Nephron (organoid): ENCODE measurements around the gene XXYLT1.

Experiments
- H3K27ac Mint-ChIP-seq, 3 experiments: 2 replicates each; pipeline ENCODE4 v1.8.0; 2020; ENCODE audit warnings: mixed read lengths in 3 of 3, mild to moderate bottlenecking in 2 of 3, moderate library complexity in 1 of 3
- H3K27me3 Mint-ChIP-seq: 2 replicates; pipeline ENCODE4 v1.8.0; 2021; ENCODE audit warnings: low read depth, mild to moderate bottlenecking, moderate library complexity, mixed read lengths
- H3K36me3 Mint-ChIP-seq: 2 replicates; pipeline ENCODE4 v1.8.0; 2020; ENCODE audit warnings: low read depth, mixed read lengths
- H3K4me1 Mint-ChIP-seq: 2 replicates; pipeline ENCODE4 v1.8.0; 2020; ENCODE audit warnings: mixed read lengths
- H3K4me3 Mint-ChIP-seq, 3 experiments: 2 replicates each; pipeline ENCODE4 v1.8.0; 2020; ENCODE audit warnings: mild to moderate bottlenecking in 3 of 3, mixed read lengths in 3 of 3, moderate library complexity in 2 of 3
- H3K9me3 Mint-ChIP-seq: 2 replicates; pipeline ENCODE4 v1.8.0; 2020; ENCODE audit warnings: mixed read lengths
- CTCF ChIP-seq, 3 experiments: fragments of 200-600 bp; sonication (generic); IDR thresholded peaks; one replicate each; pipeline ENCODE4 v1.5.0; 2021; ENCODE audit warnings: antibody characterized with exemption in 3 of 3; ENCODE audit not compliant: unreplicated experiment in 3 of 3

XXYLT1 gene

GRCh38 chr3:195020185-195020584, 250.8 kb downstream of the XXYLT1 start:
- H3K9me3 Mint-ChIP-seq, result peaks cover 11% of the 10 kb centered on the region
- no peaks in the 10 kb centered on the region for H3K4me1 Mint-ChIP-seq
- no peak overlapping the region for H3K4me3 Mint-ChIP-seq
- TF ChIP-seq CTCF (IDR thresholded peaks at IDR 0.05; ENCODE audit: unreplicated experiment in 3 of 3), result no peak
- no peaks in the 10 kb centered on the region for H3K36me3 Mint-ChIP-seq
- no peak overlapping the region for H3K27ac Mint-ChIP-seq
- peaks cover 32% of the 10 kb centered on the region for H3K27me3 Mint-ChIP-seq

DNA sequence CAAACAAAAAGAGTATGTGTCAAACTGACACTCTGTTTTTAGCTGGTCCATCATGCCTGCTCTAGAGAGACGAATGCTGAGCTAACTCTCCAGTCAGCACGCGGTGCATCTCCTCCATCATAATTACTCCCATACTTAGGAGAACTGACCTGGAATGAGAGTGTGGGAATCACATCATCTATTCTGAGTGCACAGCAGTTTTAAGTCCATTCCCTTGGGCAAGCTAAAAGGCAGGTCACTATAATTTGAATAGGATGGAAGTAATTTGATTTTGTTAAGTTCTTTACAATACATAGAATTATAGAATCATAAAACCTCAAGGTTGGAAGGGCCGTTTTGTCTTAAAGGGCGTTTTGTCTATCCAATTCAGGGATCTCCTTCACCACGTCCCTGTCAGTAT, 251.6 kb downstream of the XXYLT1 start:
- Mint-ChIP-seq H3K27ac (no peak overlapping the region), H3K9me3 (peaks cover 10% of the 10 kb centered on the region), H3K4me1 (no peaks in the 10 kb centered on the region), H3K36me3 (no peaks in the 10 kb centered on the region), H3K4me3 (no peak overlapping the region), H3K27me3 (peaks cover 32% of the 10 kb centered on the region)
- TF ChIP-seq CTCF (IDR thresholded peaks at IDR 0.05; ENCODE audit: unreplicated experiment in 3 of 3), result no peak
